Activated naive CD4-positive, alpha-beta T cell treated with Interleukin-2 at 50 U/mL for 16 hours (primary cell): Measurements from ENCODE around the gene FBXO5.

Experiments
- DNase-seq: peaks from one replicate; pipeline ENCODE4 v3.0.0-alpha.2; 2020

The FBXO5 gene

GRCh38 chr6:152948150-152948768, 34.6 kb downstream of the FBXO5 start:
- DNase-seq = no peak

DNA sequence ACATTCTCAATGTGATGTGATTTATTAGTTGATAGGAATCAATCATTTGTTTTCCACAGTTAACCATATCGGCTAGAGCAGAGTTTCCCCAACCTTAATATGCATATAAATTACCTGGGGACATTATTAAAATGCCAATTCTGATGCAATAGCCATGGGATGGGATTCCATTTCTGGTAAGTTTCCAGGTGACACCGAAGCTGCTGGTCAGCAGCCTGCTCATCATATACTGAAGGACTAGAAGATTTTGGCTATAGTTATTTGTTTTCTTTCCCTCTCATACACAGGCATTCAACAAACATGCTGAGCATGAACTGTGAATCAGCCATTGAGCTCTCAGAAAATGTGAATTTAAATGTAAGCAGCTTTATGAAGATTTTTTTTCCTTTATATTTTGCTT, 35.8 kb downstream of the FBXO5 start:
- no peak for DNase-seq

GRCh38 chr6:152946484-152946883, 36.4 kb downstream of the FBXO5 start:
- DNase-seq = no peak

DNA sequence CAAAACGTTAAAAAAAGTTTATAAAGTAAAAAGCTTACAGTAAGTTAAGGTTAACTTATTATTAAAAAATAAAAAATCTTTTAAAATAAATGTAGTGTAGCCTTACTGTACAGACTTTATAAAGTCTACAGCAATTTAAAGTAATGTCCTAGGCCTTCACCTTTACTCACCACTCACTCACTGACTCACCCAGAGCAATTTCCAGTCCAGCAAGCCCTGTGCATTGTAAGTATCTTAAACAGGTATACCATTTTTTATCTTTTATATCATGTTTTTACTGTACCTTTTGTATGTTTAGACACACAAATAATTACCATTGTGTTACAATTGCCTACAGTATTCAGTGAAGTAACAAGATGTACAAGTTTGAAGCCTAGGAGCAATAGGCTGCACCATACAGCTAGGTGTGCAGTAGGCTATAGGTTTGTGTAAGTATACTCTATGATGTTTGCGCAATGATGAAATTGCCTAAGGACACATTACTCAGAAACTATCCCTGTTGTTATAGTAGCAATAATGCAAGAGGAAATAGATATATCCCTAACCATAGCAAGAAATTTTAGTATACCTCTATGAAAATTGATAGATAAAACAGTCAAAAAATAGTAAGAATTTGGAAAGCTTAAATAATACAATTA, 39.5 kb downstream of the FBXO5 start:
- DNase-seq = no peak

GRCh38 chr6:152942319-152942869, 40.4 kb downstream of the FBXO5 start:
- no peak for DNase-seq

DNA sequence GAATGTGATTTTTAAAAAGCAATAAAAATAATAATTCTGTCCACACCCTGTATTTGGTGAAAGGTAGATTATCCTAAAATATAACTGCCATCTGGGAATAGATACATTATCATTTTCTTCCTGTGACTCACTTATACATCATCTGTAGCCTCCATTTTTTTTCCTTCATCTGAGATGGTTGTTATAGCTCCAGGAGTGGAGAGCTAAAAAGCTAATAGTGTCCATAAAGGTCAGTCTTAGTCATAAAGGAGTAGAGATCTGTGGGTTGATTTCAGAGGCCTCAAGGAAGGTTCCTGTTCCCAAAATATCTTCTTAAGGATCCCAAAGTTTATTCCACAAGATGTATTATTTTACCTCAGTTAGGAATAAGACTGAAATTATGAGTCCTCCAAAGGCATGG, 41.1 kb downstream of the FBXO5 start:
- no peak for DNase-seq

GRCh38 chr6:152932865-152933264, 50.0 kb downstream of the FBXO5 start:
- DNase-seq = no peak

- DNase-seq = no peak
Observed at GRCh38 chr6:152922706-152923105, 60.1 kb downstream of the FBXO5 start.
